KOPT-K1 (cell line): ENCODE data around the gene HEXIM1.
"Not testable (repeated sequence)": the region's sequence is repeated elsewhere in the genome, so short reads cannot be mapped to it uniquely, and the experiment has no call there.

Experiments
- H3K27ac ChIP-seq: fragments of 200-600 bp; sonication (generic); 2 replicates; pipeline ENCODE4 v1.5.1; 2016; ENCODE audit warnings: antibody characterized with exemption, mild to moderate bottlenecking, low read depth, low read length; ENCODE audit not compliant: poor library complexity, severe bottlenecking
- H3K36me3 ChIP-seq: fragments of 200-600 bp; sonication (generic); 2 replicates; pipeline ENCODE4 v1.5.1; 2017; ENCODE audit warnings: antibody characterized with exemption, mild to moderate bottlenecking, low read length, moderate library complexity; ENCODE audit not compliant: insufficient read depth
- H3K9me3 ChIP-seq: fragments of 200-600 bp; sonication (generic); 2 replicates; pipeline ENCODE4 v1.5.1; 2017; ENCODE audit warnings: antibody characterized with exemption, low read length, mild to moderate bottlenecking; ENCODE audit not compliant: insufficient read depth, poor library complexity, severe bottlenecking

The HEXIM1 gene

GRCh38 chr17:45120558-45120957 lies 27.7 kb upstream of the HEXIM1 start:
- no peaks in the 10 kb centered on the region for H3K9me3 ChIP-seq

GRCh38 chr17:45121055-45121454 lies 27.2 kb upstream of the HEXIM1 start:
- H3K27ac ChIP-seq, result no peak overlapping the region
- H3K36me3 ChIP-seq, result no peaks in the 10 kb centered on the region
- H3K9me3 ChIP-seq, result no peaks in the 10 kb centered on the region

More at GRCh38 chr17:45120558-45120957, 27.7 kb upstream of the HEXIM1 start:
- H3K36me3 ChIP-seq, result no peaks in the 10 kb centered on the region
- no peak overlapping the region for H3K27ac ChIP-seq

GRCh38 chr17:45123076-45123770 lies 25.1 kb upstream of the HEXIM1 start:
- H3K36me3 ChIP-seq, result no peaks in the 10 kb centered on the region
- no peak overlapping the region for H3K27ac ChIP-seq

GRCh38 chr17:45123930-45124796 lies 24.1 kb upstream of the HEXIM1 start:
- no peaks in the 10 kb centered on the region for H3K9me3 ChIP-seq
- no peaks in the 10 kb centered on the region for H3K36me3 ChIP-seq
- no peak overlapping the region for H3K27ac ChIP-seq

More at GRCh38 chr17:45123076-45123770, 25.1 kb upstream of the HEXIM1 start:
- no peaks in the 10 kb centered on the region for H3K9me3 ChIP-seq

GRCh38 chr17:45124797-45125122 lies 23.5 kb upstream of the HEXIM1 start:
- not testable (repeated sequence) for H3K9me3 ChIP-seq, H3K36me3 ChIP-seq, H3K27ac ChIP-seq

- Histone ChIP-seq H3K36me3 (no peaks in the 10 kb centered on the region), H3K9me3 (no peaks in the 10 kb centered on the region), H3K27ac (no peak overlapping the region)
Measured at GRCh38 chr17:45125509-45125908, 22.8 kb upstream of the HEXIM1 start.

GRCh38 chr17:45127207-45127547 lies 21.1 kb upstream of the HEXIM1 start:
- H3K27ac ChIP-seq, result no peak overlapping the region
- H3K9me3 ChIP-seq, result no peaks in the 10 kb centered on the region
- no peaks in the 10 kb centered on the region for H3K36me3 ChIP-seq

- no peaks in the 10 kb centered on the region for H3K9me3 ChIP-seq
- H3K27ac ChIP-seq, result no peak overlapping the region
- no peaks in the 10 kb centered on the region for H3K36me3 ChIP-seq
Measured at GRCh38 chr17:45127548-45128300, 20.6 kb upstream of the HEXIM1 start.

- Histone ChIP-seq H3K9me3 (no peaks in the 10 kb centered on the region), H3K27ac (no peak overlapping the region)
Measured at GRCh38 chr17:45128331-45128730, 19.9 kb upstream of the HEXIM1 start.

GRCh38 chr17:45128989-45129388 lies 19.3 kb upstream of the HEXIM1 start:
- Histone ChIP-seq H3K36me3 (no peaks in the 10 kb centered on the region), H3K9me3 (no peaks in the 10 kb centered on the region), H3K27ac (no peak overlapping the region)

More at GRCh38 chr17:45128331-45128730, 19.9 kb upstream of the HEXIM1 start:
- H3K36me3 ChIP-seq, result no peaks in the 10 kb centered on the region

GRCh38 chr17:45129426-45129939 lies 18.8 kb upstream of the HEXIM1 start:
- Histone ChIP-seq H3K27ac (no peak overlapping the region), H3K36me3 (no peaks in the 10 kb centered on the region), H3K9me3 (no peaks in the 10 kb centered on the region)

GRCh38 chr17:45129940-45130680 lies 18.2 kb upstream of the HEXIM1 start:
- H3K9me3 ChIP-seq, result no peaks in the 10 kb centered on the region
- no peak overlapping the region for H3K27ac ChIP-seq
- H3K36me3 ChIP-seq, result no peaks in the 10 kb centered on the region

- no peak overlapping the region for H3K27ac ChIP-seq
- no peaks in the 10 kb centered on the region for H3K9me3 ChIP-seq
- H3K36me3 ChIP-seq, result no peaks in the 10 kb centered on the region
Measured at GRCh38 chr17:45130681-45131615, 17.3 kb upstream of the HEXIM1 start.
